CD4-positive, alpha-beta T cell treated with Interleukin-2 at 100 ng/mL for 4 hours (primary cell): ENCODE results near the gene MMP11.

ENCODE experiments used
- DNase-seq: peaks from one replicate; pipeline ENCODE4 v3.0.0-alpha.2; 2020; ENCODE audit warnings: low spot score

MMP11 gene

GRCh38 chr22:23831781-23832180 lies 59.1 kb downstream of the MMP11 start:
- DNase-seq = no peak

- no peak for DNase-seq
These were observed 59.8 kb downstream of the MMP11 start for GRCh38 chr22:23832226-23833016.

GRCh38 chr22:23833017-23833751 lies 60.5 kb downstream of the MMP11 start:
- DNase-seq = no peak
